HepG2 (cell line): ENCODE results near the gene ITPK1. TPM values are rescaled to one million over a fixed set of nuclear protein-coding genes. Genes with fewer than 3 reads are reported as not detected.

Source experiments
- CC2D1A ChIP-seq: sonication (generic); formaldehyde crosslinking; IDR thresholded peaks from 2 replicates; pipeline ENCODE4 v1.8.1; 2023; ENCODE audit warnings: mild to moderate bottlenecking, missing genetic modification reagents
- IRF2 ChIP-seq: IDR thresholded peaks from 2 replicates; pipeline ENCODE4 v1.6.1; 2018; ENCODE audit warnings: missing genetic modification reagents, missing compliant biosample characterization
- KLF11 ChIP-seq: IDR thresholded peaks from 2 replicates; pipeline ENCODE4 v1.6.1; 2016; ENCODE audit warnings: missing compliant biosample characterization
- NKX3-1 ChIP-seq: sonication (generic); formaldehyde crosslinking; IDR thresholded peaks from 2 replicates; pipeline ENCODE4 v1.5.0; 2020; ENCODE audit warnings: missing genetic modification reagents
- PHB2 ChIP-seq: fragments of 450-650 bp; IDR thresholded peaks from 2 replicates; pipeline ENCODE4 v1.6.1; 2018; ENCODE audit not compliant: partially characterized antibody
- POGK ChIP-seq: sonication (generic); formaldehyde crosslinking; conservative IDR thresholded peaks from 2 replicates; pipeline ENCODE4 v1.8.0; 2022; ENCODE audit warnings: mild to moderate bottlenecking, moderate library complexity, missing genetic modification reagents
- RBFOX2 ChIP-seq: fragments of 200-400 bp; formaldehyde crosslinking; IDR thresholded peaks from 2 replicates; pipeline ENCODE4 v1.6.1; 2017; ENCODE audit warnings: low read depth, mild to moderate bottlenecking, low read length
- YY1 ChIP-seq: IDR thresholded peaks from 2 replicates; pipeline ENCODE4 v1.6.1; 2011; ENCODE audit warnings: low read length, low read depth, moderate library complexity, mild to moderate bottlenecking; ENCODE audit not compliant: insufficient read depth, insufficient replicate concordance
- ZC3H13 ChIP-seq: sonication (generic); formaldehyde crosslinking; IDR thresholded peaks from 2 replicates; pipeline ENCODE4 v1.8.1; 2023; ENCODE audit warnings: mild to moderate bottlenecking, missing genetic modification reagents, moderate library complexity
- ZGPAT ChIP-seq: IDR thresholded peaks from 2 replicates; pipeline ENCODE4 v1.6.1; 2016; ENCODE audit warnings: mild to moderate bottlenecking
- ZNF136 ChIP-seq: sonication (generic); formaldehyde crosslinking; IDR thresholded peaks from 2 replicates; pipeline ENCODE4 v1.8.1; 2022; ENCODE audit warnings: low read depth, mild to moderate bottlenecking, moderate library complexity, missing genetic modification reagents
- ZNF451 ChIP-seq: sonication (generic); formaldehyde crosslinking; IDR thresholded peaks from 2 replicates; pipeline ENCODE4 v1.5.0; 2020; ENCODE audit warnings: mild to moderate bottlenecking, missing genetic modification reagents
- ZNF567 ChIP-seq: sonication (generic); formaldehyde crosslinking; IDR thresholded peaks from 2 replicates; pipeline ENCODE4 v1.8.1; 2023; ENCODE audit warnings: mild to moderate bottlenecking, missing genetic modification reagents, borderline replicate concordance
- ZNF749 ChIP-seq: sonication (generic); formaldehyde crosslinking; IDR thresholded peaks from 2 replicates; pipeline ENCODE4 v1.8.0; 2022; ENCODE audit warnings: mild to moderate bottlenecking, missing genetic modification reagents, moderate library complexity, borderline replicate concordance
- polyA plus RNA-seq, 8 experiments: library from polyadenylated mRNA; depleted of rRNA in 3 of 8; stranded (reverse) in 7 of 8; unstranded in 1 of 8; fragments of >200 nt; fragmentation: Illumina TruSeq in 4 of 8; extraction: Trizol in 4 of 8; gene quantifications; 2 replicates each; pipeline versions ENCODE4 v1.2.1 to v1.2.3, GENCODE V29; 2011 to 2016; ENCODE audit warnings: low read depth in 4 of 8, missing spikeins in 1 of 8, mixed read lengths in 1 of 8; ENCODE audit not compliant: insufficient read depth in 1 of 8
- total RNA-seq, 5 experiments: library from RNA; depleted of rRNA; stranded (reverse); fragments of >200 nt; fragmentation: Illumina TruSeq; extraction: Trizol; gene quantifications; 2 replicates each; pipeline ENCODE4 v1.2.3, GENCODE V29; 2016; ENCODE audit warnings: low read depth in 1 of 5
- TF ChIP-seq, protein P1 (sequence below): sonication (generic); formaldehyde crosslinking; IDR thresholded peaks from 2 replicates; pipeline ENCODE4 v1.5.0; 2020; ENCODE audit warnings: mild to moderate bottlenecking, missing genetic modification reagents, moderate library complexity
- TF ChIP-seq, protein P2 (sequence below): sonication (generic); formaldehyde crosslinking; IDR thresholded peaks from 2 replicates; pipeline ENCODE4 v1.4.0; 2020; ENCODE audit warnings: missing genetic modification reagents
- TF ChIP-seq, protein P3 (sequence below), 2 experiments: sonication (generic) in 1 of 2; formaldehyde crosslinking in 1 of 2; IDR thresholded peaks; 2 replicates each; pipeline versions ENCODE4 v1.4.0 to v1.6.1; 2016 to 2020; ENCODE audit warnings: borderline replicate concordance in 1 of 2, low read depth in 1 of 2, mild to moderate bottlenecking in 1 of 2, missing genetic modification reagents in 1 of 2

The ITPK1 gene
- total and polyA plus RNA-seq, 2 of the 13 experiments (the other 11 are each of a cell fraction or from before 2014, with no cell fraction given): 20.5 to 47.5 TPM

- TF ChIP-seq ZNF136 (CRISPR knock-in tag) (no peak), PHB2 (no peak), KLF11 (CRISPR knock-in tag) (no peak; the same call in 1 of the 2 replicates), RBFOX2 (no peak), ZGPAT (CRISPR knock-in tag) (peak; percentile 71), CC2D1A (CRISPR knock-in tag) (no peak), IRF2 (peak; percentile 70), ZNF749 (CRISPR knock-in tag) (no peak), ZNF567 (CRISPR knock-in tag) (no peak), POGK (CRISPR knock-in tag) (0 out of 2 replicates have a peak, but pooled peaks have one; percentile 65), YY1 (no peak), ZNF451 (CRISPR knock-in tag) (no peak), ZC3H13 (CRISPR knock-in tag) (no peak), NKX3-1 (peak; percentile 46; the same call in 1 of the 2 replicates)
- TF ChIP-seq, protein P1, sequence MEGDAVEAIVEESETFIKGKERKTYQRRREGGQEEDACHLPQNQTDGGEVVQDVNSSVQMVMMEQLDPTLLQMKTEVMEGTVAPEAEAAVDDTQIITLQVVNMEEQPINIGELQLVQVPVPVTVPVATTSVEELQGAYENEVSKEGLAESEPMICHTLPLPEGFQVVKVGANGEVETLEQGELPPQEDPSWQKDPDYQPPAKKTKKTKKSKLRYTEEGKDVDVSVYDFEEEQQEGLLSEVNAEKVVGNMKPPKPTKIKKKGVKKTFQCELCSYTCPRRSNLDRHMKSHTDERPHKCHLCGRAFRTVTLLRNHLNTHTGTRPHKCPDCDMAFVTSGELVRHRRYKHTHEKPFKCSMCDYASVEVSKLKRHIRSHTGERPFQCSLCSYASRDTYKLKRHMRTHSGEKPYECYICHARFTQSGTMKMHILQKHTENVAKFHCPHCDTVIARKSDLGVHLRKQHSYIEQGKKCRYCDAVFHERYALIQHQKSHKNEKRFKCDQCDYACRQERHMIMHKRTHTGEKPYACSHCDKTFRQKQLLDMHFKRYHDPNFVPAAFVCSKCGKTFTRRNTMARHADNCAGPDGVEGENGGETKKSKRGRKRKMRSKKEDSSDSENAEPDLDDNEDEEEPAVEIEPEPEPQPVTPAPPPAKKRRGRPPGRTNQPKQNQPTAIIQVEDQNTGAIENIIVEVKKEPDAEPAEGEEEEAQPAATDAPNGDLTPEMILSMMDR (CRISPR knock-in tag): no peak
- TF ChIP-seq, protein P2, sequence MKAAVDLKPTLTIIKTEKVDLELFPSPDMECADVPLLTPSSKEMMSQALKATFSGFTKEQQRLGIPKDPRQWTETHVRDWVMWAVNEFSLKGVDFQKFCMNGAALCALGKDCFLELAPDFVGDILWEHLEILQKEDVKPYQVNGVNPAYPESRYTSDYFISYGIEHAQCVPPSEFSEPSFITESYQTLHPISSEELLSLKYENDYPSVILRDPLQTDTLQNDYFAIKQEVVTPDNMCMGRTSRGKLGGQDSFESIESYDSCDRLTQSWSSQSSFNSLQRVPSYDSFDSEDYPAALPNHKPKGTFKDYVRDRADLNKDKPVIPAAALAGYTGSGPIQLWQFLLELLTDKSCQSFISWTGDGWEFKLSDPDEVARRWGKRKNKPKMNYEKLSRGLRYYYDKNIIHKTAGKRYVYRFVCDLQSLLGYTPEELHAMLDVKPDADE (CRISPR knock-in tag): no peak
- TF ChIP-seq, protein P3, sequence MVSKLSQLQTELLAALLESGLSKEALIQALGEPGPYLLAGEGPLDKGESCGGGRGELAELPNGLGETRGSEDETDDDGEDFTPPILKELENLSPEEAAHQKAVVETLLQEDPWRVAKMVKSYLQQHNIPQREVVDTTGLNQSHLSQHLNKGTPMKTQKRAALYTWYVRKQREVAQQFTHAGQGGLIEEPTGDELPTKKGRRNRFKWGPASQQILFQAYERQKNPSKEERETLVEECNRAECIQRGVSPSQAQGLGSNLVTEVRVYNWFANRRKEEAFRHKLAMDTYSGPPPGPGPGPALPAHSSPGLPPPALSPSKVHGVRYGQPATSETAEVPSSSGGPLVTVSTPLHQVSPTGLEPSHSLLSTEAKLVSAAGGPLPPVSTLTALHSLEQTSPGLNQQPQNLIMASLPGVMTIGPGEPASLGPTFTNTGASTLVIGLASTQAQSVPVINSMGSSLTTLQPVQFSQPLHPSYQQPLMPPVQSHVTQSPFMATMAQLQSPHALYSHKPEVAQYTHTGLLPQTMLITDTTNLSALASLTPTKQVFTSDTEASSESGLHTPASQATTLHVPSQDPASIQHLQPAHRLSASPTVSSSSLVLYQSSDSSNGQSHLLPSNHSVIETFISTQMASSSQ (IDR thresholded peaks at IDR 0.05; ENCODE audit: low read depth): no peak
- TF ChIP-seq, protein P3 (CRISPR knock-in tag; IDR thresholded peaks at IDR 0.05; ENCODE audit: borderline replicate concordance): peak; percentile 79; the same call in 1 of the 2 replicates
Measured at GRCh38 chr14:93035917-93036651, 79.6 kb downstream of the ITPK1 start (continued).
